HepG2 (cell line): ENCODE data around the gene TBC1D16. TPM values are rescaled to one million over a fixed set of nuclear protein-coding genes. Genes with fewer than 3 reads are reported as not detected.

ENCODE experiments used
- CREB1 ChIP-seq, 2 experiments: fragments of 450-650 bp in 1 of 2; IDR thresholded peaks; 2 replicates each; pipeline ENCODE4 v1.6.1; 2016 to 2017; ENCODE audit warnings: control low read depth in 1 of 2, mild to moderate bottlenecking in 1 of 2, missing compliant biosample characterization in 1 of 2, missing genetic modification characterization in 1 of 2
- EED ChIP-seq: sonication (generic); formaldehyde crosslinking; IDR thresholded peaks from 2 replicates; pipeline ENCODE4 v1.5.0; 2020; ENCODE audit warnings: mild to moderate bottlenecking, missing genetic modification reagents
- JARID2 ChIP-seq: sonication (generic); formaldehyde crosslinking; IDR thresholded peaks from 2 replicates; pipeline ENCODE4 v1.8.1; 2023; ENCODE audit warnings: missing genetic modification reagents, inconsistent platforms; ENCODE audit not compliant: insufficient replicate concordance
- KDM3A ChIP-seq: IDR thresholded peaks from 2 replicates; pipeline ENCODE4 v1.6.1; 2018; ENCODE audit warnings: low read depth, missing compliant biosample characterization
- KLF6 ChIP-seq: IDR thresholded peaks from 2 replicates; pipeline ENCODE4 v1.8.0; 2016; ENCODE audit warnings: missing biosample characterization, missing genetic modification reagents
- NBN ChIP-seq: fragments of 450-650 bp; conservative IDR thresholded peaks from 2 replicates; pipeline ENCODE4 v1.6.1; 2017
- POLR2G ChIP-seq: fragments of 200-400 bp; formaldehyde crosslinking; IDR thresholded peaks from 2 replicates; pipeline ENCODE4 v1.6.1; 2018; ENCODE audit warnings: mild to moderate bottlenecking, low read depth, low read length, moderate library complexity
- PRDM10 ChIP-seq: sonication (generic); formaldehyde crosslinking; IDR thresholded peaks from 2 replicates; pipeline ENCODE4 v1.4.0; 2020; ENCODE audit warnings: low read depth, missing genetic modification reagents
- SIN3A ChIP-seq: IDR thresholded peaks from 2 replicates; pipeline ENCODE4 v1.6.1; 2011; ENCODE audit warnings: low read depth, mild to moderate bottlenecking, control low read depth, low read length, borderline replicate concordance
- SNAPC5 ChIP-seq: sonication (generic); formaldehyde crosslinking; IDR thresholded peaks from 2 replicates; pipeline ENCODE4 v1.8.1; 2023; ENCODE audit warnings: mild to moderate bottlenecking, missing genetic modification reagents, borderline replicate concordance
- SP140L ChIP-seq: sonication (generic); formaldehyde crosslinking; IDR thresholded peaks from 2 replicates; pipeline ENCODE4 v1.4.0; 2020; ENCODE audit warnings: missing genetic modification reagents, borderline replicate concordance
- WIZ ChIP-seq: sonication (generic); formaldehyde crosslinking; IDR thresholded peaks from 2 replicates; pipeline ENCODE4 v1.5.1; 2020; ENCODE audit warnings: mild to moderate bottlenecking, missing genetic modification reagents
- ZEB1 ChIP-seq: IDR thresholded peaks from 2 replicates; pipeline ENCODE4 v1.6.1; 2012; ENCODE audit warnings: mild to moderate bottlenecking, low read depth, inconsistent platforms; ENCODE audit not compliant: insufficient replicate concordance
- ZNF326 ChIP-seq: sonication (generic); formaldehyde crosslinking; IDR thresholded peaks from 2 replicates; pipeline ENCODE4 v1.4.0; 2020; ENCODE audit warnings: missing genetic modification reagents, borderline replicate concordance
- ZNF460 ChIP-seq: sonication (generic); formaldehyde crosslinking; IDR thresholded peaks from 2 replicates; pipeline ENCODE4 v1.5.1; 2020; ENCODE audit warnings: missing genetic modification reagents, mild to moderate bottlenecking, borderline replicate concordance
- ZNF703 ChIP-seq: sonication (generic); formaldehyde crosslinking; IDR thresholded peaks from 2 replicates; pipeline ENCODE4 v1.5.1; 2020; ENCODE audit warnings: missing genetic modification reagents, mild to moderate bottlenecking, moderate library complexity, borderline replicate concordance
- ZNF782 ChIP-seq: sonication (generic); formaldehyde crosslinking; IDR thresholded peaks from 2 replicates; pipeline ENCODE4 v1.4.0; 2020; ENCODE audit warnings: missing genetic modification reagents, mild to moderate bottlenecking, borderline replicate concordance
- polyA plus RNA-seq, 8 experiments: library from polyadenylated mRNA; depleted of rRNA in 3 of 8; stranded (reverse) in 7 of 8; unstranded in 1 of 8; fragments of >200 nt; fragmentation: Illumina TruSeq in 4 of 8; extraction: Trizol in 4 of 8; gene quantifications; 2 replicates each; pipeline versions ENCODE4 v1.2.1 to v1.2.3, GENCODE V29; 2011 to 2016; ENCODE audit warnings: low read depth in 4 of 8, missing spikeins in 1 of 8, mixed read lengths in 1 of 8; ENCODE audit not compliant: insufficient read depth in 1 of 8
- total RNA-seq, 5 experiments: library from RNA; depleted of rRNA; stranded (reverse); fragments of >200 nt; fragmentation: Illumina TruSeq; extraction: Trizol; gene quantifications; 2 replicates each; pipeline ENCODE4 v1.2.3, GENCODE V29; 2016; ENCODE audit warnings: low read depth in 1 of 5
- TF ChIP-seq, protein P1 (sequence below): sonication (generic); formaldehyde crosslinking; conservative IDR thresholded peaks from 2 replicates; pipeline ENCODE4 v1.4.0; 2020; ENCODE audit warnings: missing genetic modification reagents
- TF ChIP-seq, protein P2 (sequence below): sonication (generic); formaldehyde crosslinking; IDR thresholded peaks from 2 replicates; pipeline ENCODE4 v1.4.0; 2020; ENCODE audit warnings: missing genetic modification reagents, borderline replicate concordance
- TF ChIP-seq, protein P3 (sequence below): sonication (generic); formaldehyde crosslinking; IDR thresholded peaks from 2 replicates; pipeline ENCODE4 v1.4.0; 2020; ENCODE audit warnings: missing genetic modification reagents, borderline replicate concordance

Gene TBC1D16
- total and polyA plus RNA-seq, 2 of the 13 experiments (the other 11 are each of a cell fraction or from before 2014, with no cell fraction given): 14.9 to 24.9 TPM

DNA sequence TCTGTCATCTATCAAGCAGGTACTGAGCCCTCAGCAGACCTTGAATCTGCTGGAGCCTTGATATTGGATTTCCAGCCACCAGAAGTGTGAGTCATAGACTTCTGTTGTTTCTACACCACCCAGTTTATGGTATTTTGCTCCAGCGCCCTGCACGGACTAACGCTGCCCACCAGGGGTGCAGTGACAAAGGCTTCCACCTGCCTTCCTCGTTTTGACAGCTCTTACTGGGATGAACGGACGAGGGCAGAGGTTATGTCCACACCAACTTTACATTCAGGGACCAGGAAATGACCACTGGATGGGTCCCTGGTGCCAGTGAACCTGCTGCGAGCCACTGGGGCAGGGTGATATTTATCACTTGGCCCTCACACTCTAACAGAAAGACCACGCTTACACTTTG is 129.8 kb downstream of the TBC1D16 start (continued):
- TF ChIP-seq, protein P1, sequence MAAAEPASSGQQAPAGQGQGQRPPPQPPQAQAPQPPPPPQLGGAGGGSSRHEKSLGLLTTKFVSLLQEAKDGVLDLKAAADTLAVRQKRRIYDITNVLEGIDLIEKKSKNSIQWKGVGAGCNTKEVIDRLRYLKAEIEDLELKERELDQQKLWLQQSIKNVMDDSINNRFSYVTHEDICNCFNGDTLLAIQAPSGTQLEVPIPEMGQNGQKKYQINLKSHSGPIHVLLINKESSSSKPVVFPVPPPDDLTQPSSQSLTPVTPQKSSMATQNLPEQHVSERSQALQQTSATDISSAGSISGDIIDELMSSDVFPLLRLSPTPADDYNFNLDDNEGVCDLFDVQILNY (CRISPR knock-in tag): no peak
- no peak for TF ChIP-seq ZNF782
- no peak for TF ChIP-seq WIZ
- TF ChIP-seq KLF6: no peak
- no peak for TF ChIP-seq ZEB1
- TF ChIP-seq JARID2 (CRISPR knock-in tag): no peak
- no peak for TF ChIP-seq POLR2G
- no peak for TF ChIP-seq NBN
- TF ChIP-seq, protein P2, sequence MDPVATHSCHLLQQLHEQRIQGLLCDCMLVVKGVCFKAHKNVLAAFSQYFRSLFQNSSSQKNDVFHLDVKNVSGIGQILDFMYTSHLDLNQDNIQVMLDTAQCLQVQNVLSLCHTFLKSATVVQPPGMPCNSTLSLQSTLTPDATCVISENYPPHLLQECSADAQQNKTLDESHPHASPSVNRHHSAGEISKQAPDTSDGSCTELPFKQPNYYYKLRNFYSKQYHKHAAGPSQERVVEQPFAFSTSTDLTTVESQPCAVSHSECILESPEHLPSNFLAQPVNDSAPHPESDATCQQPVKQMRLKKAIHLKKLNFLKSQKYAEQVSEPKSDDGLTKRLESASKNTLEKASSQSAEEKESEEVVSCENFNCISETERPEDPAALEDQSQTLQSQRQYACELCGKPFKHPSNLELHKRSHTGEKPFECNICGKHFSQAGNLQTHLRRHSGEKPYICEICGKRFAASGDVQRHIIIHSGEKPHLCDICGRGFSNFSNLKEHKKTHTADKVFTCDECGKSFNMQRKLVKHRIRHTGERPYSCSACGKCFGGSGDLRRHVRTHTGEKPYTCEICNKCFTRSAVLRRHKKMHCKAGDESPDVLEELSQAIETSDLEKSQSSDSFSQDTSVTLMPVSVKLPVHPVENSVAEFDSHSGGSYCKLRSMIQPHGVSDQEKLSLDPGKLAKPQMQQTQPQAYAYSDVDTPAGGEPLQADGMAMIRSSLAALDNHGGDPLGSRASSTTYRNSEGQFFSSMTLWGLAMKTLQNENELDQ (CRISPR knock-in tag): no peak
- TF ChIP-seq SIN3A: no peak
- TF ChIP-seq, protein P3, sequence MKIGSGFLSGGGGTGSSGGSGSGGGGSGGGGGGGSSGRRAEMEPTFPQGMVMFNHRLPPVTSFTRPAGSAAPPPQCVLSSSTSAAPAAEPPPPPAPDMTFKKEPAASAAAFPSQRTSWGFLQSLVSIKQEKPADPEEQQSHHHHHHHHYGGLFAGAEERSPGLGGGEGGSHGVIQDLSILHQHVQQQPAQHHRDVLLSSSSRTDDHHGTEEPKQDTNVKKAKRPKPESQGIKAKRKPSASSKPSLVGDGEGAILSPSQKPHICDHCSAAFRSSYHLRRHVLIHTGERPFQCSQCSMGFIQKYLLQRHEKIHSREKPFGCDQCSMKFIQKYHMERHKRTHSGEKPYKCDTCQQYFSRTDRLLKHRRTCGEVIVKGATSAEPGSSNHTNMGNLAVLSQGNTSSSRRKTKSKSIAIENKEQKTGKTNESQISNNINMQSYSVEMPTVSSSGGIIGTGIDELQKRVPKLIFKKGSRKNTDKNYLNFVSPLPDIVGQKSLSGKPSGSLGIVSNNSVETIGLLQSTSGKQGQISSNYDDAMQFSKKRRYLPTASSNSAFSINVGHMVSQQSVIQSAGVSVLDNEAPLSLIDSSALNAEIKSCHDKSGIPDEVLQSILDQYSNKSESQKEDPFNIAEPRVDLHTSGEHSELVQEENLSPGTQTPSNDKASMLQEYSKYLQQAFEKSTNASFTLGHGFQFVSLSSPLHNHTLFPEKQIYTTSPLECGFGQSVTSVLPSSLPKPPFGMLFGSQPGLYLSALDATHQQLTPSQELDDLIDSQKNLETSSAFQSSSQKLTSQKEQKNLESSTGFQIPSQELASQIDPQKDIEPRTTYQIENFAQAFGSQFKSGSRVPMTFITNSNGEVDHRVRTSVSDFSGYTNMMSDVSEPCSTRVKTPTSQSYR: peak; percentile 48; the same call in 1 of the 2 replicates
- TF ChIP-seq ZNF460 (CRISPR knock-in tag): no peak
- no peak for TF ChIP-seq EED (CRISPR knock-in tag)
- TF ChIP-seq PRDM10 (CRISPR knock-in tag): peak; percentile 54; the same call in 1 of the 2 replicates
- TF ChIP-seq KDM3A (CRISPR knock-in tag): 0 out of 2 replicates have a peak, but pooled peaks have one; percentile 40
- TF ChIP-seq ZNF326 (CRISPR knock-in tag): no peak
- TF ChIP-seq ZNF703: no peak
- TF ChIP-seq CREB1 (IDR thresholded peaks at IDR 0.05): peak; percentile 76
- TF ChIP-seq CREB1 (CRISPR knock-in tag; IDR thresholded peaks at IDR 0.05): 0 out of 2 replicates have a peak, but pooled peaks have one; percentile 23
- no peak for TF ChIP-seq SP140L (CRISPR knock-in tag)
- TF ChIP-seq SNAPC5: no peak
